ENCODE results near the gene SEC31A. TPM values are rescaled to one million over a fixed set of nuclear protein-coding genes. Genes with fewer than 3 reads are reported as not detected.
A peak's percentile ranks its signal among the peaks of the same experiment; 100 is the strongest.
"Not testable (repeated sequence)": the region's sequence is repeated elsewhere in the genome, so short reads cannot be mapped to it uniquely, and the experiment has no call there.

SEC31A gene
- total RNA-seq, 1 donor from 2014 or later, result 137 TPM

DNA sequence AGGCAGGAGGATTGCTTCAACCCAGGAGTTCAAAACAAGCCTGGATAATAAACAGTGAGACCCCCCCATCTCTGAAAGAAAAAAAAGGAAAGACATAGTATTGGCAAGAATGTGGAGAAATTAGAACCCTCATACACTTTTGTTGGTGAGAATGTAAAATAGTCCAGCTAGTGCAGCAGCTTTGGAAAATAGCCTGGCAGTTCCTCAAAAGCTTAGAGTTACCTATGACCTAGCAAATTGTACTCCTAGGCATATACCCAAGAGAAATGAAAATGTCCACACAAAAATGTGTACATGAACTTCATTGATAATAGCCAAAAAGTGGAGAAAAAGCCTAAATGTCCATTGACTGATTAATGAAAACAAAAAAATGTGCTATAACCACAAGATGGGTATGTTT lies 30.8 kb upstream of the SEC31A start:
- Mint-ChIP-seq H3K36me3 (ENCODE audit: low read depth) (no peaks in the 10 kb centered on the region), H3K27me3 (ENCODE audit: low read depth) (no peaks in the 10 kb centered on the region), H3K9me3 (no peaks in the 10 kb centered on the region), H3K27ac (ENCODE audit: unreplicated experiment) (peak overlapping the region; percentile 57), H3K4me3 (no peak overlapping the region), H3K4me1 (peaks cover 16% of the 10 kb centered on the region)
- TF ChIP-seq, protein P1, sequence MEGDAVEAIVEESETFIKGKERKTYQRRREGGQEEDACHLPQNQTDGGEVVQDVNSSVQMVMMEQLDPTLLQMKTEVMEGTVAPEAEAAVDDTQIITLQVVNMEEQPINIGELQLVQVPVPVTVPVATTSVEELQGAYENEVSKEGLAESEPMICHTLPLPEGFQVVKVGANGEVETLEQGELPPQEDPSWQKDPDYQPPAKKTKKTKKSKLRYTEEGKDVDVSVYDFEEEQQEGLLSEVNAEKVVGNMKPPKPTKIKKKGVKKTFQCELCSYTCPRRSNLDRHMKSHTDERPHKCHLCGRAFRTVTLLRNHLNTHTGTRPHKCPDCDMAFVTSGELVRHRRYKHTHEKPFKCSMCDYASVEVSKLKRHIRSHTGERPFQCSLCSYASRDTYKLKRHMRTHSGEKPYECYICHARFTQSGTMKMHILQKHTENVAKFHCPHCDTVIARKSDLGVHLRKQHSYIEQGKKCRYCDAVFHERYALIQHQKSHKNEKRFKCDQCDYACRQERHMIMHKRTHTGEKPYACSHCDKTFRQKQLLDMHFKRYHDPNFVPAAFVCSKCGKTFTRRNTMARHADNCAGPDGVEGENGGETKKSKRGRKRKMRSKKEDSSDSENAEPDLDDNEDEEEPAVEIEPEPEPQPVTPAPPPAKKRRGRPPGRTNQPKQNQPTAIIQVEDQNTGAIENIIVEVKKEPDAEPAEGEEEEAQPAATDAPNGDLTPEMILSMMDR (conservative IDR thresholded peaks at IDR 0.05), result no peak
- DNase-seq (ENCODE audit: low read depth, low spot score), result no peak

DNA sequence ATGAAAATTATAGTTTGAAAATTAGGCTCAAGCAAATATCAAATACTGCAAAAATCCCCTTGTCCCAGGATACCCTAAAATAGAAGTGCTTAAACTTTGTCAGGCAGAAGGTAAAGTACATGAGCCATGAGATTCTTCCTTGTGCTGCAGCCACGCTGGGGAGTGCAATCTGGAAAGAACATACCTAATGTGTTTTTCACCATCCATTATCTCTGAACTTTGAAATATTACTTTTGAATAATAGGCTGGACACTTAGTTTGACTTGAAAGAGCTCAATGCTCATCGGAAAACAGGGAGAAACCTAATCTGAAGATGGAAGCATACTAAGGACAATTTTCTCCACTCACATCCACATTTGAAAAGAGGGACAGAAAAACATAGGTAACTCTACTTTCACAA lies 28.4 kb upstream of the SEC31A start:
- H3K4me1 Mint-ChIP-seq, result peaks cover 16% of the 10 kb centered on the region
- peaks cover 5% of the 10 kb centered on the region for H3K36me3 Mint-ChIP-seq (ENCODE audit: low read depth)
- H3K27ac Mint-ChIP-seq (ENCODE audit: unreplicated experiment), result no peak overlapping the region
- H3K27me3 Mint-ChIP-seq (ENCODE audit: low read depth), result no peaks in the 10 kb centered on the region
- no peaks in the 10 kb centered on the region for H3K9me3 Mint-ChIP-seq
- no peak for DNase-seq (ENCODE audit: low read depth, low spot score)
- TF ChIP-seq, protein P1 (conservative IDR thresholded peaks at IDR 0.05), result no peak
- H3K4me3 Mint-ChIP-seq, result no peak overlapping the region

DNA sequence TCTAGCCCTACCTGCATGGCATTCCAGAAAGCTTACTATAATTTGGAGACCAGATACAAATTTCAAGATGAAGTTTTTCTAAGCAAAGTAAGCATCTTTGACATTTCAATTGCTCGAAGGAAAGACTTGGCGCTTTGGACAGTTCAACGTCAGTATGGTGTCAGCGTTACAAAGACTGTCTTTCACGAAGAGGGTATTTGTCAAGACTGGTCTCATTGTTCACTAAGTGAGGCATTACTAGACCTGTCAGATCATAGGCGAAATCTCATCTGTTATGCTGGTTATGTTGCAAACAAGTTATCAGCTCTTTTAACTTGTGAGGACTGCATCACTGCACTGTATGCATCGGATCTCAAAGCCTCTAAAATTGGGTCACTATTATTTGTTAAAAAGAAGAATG lies 27.1 kb upstream of the SEC31A start:
- no peak for DNase-seq (ENCODE audit: low read depth, low spot score)
- Mint-ChIP-seq H3K27me3 (ENCODE audit: low read depth) (no peaks in the 10 kb centered on the region), H3K27ac (ENCODE audit: unreplicated experiment) (no peak overlapping the region), H3K4me1 (peaks cover 16% of the 10 kb centered on the region), H3K36me3 (ENCODE audit: low read depth) (peaks cover 6% of the 10 kb centered on the region), H3K4me3 (no peak overlapping the region), H3K9me3 (no peaks in the 10 kb centered on the region)
- TF ChIP-seq, protein P1 (conservative IDR thresholded peaks at IDR 0.05), result no peak

DNA sequence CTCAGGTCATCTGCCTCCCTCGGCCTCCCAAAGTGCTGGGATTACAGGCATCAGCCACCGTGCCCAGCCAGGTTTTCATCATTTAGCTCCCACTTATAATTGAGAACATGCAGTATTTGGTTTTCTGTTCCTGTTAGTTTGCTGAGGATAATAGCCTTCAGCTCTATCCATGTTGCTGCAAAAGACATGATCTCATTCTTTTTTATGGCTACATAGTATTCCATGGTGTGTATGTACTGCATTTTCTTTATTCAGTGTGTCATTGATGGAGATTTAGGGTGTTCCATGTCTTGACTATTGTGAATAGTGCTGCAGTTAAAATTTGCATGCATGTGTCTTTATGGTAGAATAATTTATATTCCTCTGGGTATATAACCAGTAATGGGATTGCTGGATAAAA lies 23.0 kb upstream of the SEC31A start:
- H3K4me3 Mint-ChIP-seq; H3K27ac Mint-ChIP-seq (ENCODE audit: unreplicated experiment); H3K9me3 Mint-ChIP-seq; H3K27me3 Mint-ChIP-seq (ENCODE audit: low read depth); DNase-seq (ENCODE audit: low read depth, low spot score): not testable (repeated sequence)
- Mint-ChIP-seq H3K36me3 (ENCODE audit: low read depth) (peaks cover 12% of the 10 kb centered on the region), H3K4me1 (peaks cover 16% of the 10 kb centered on the region)

DNA sequence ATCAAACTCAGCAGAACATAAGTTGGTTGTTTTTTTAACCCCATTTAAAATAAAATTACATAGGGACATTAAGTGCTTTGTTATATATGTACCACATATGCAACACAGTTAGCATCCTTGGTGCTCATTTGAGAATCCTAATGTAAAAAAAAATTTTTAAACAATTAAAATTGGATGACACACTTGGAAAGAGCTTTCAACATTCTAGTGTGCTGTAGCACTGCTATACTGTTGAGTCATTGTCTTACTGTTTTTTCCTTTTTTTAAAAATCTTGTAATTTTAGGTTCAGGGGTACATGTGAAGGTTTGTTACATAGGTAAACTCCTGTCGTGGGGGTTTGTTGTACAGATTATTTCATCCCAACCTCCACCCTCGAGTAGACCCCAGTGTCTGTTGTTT lies 22.4 kb upstream of the SEC31A start:
- DNase-seq (ENCODE audit: low read depth, low spot score), result no peak
- H3K4me3 Mint-ChIP-seq, result no peak overlapping the region
- no peaks in the 10 kb centered on the region for H3K9me3 Mint-ChIP-seq
- H3K4me1 Mint-ChIP-seq, result peaks cover 12% of the 10 kb centered on the region
- no peak overlapping the region for H3K27ac Mint-ChIP-seq (ENCODE audit: unreplicated experiment)
- no peaks in the 10 kb centered on the region for H3K27me3 Mint-ChIP-seq (ENCODE audit: low read depth)
- TF ChIP-seq, protein P1 (conservative IDR thresholded peaks at IDR 0.05), result no peak
- peaks cover 12% of the 10 kb centered on the region for H3K36me3 Mint-ChIP-seq (ENCODE audit: low read depth)

DNA sequence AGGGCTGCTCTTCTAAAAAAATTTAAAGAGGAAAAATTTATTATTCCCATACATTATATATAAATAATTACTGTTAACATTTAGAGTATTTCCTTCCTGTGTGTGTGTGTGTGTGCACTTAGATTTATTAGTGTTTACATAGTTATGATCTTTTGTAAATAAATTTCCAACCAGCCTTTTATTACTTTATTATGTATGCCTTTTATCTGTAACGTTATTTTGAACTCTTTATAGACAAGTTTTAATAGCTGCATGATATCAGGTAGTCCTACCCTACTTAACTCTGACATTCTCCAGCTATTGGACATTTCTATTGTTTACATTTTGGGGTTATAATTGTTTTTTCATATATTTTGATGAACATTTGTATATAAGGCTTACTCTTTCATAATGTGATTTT lies 18.4 kb upstream of the SEC31A start:
- H3K4me3 Mint-ChIP-seq, result no peak overlapping the region
- DNase-seq (ENCODE audit: low read depth, low spot score), result no peak
- H3K27me3 Mint-ChIP-seq (ENCODE audit: low read depth), result no peaks in the 10 kb centered on the region
- TF ChIP-seq, protein P1 (conservative IDR thresholded peaks at IDR 0.05), result no peak
- H3K9me3 Mint-ChIP-seq, result no peaks in the 10 kb centered on the region
- no peak overlapping the region for H3K27ac Mint-ChIP-seq (ENCODE audit: unreplicated experiment)
- peaks cover 6% of the 10 kb centered on the region for H3K36me3 Mint-ChIP-seq (ENCODE audit: low read depth)
- no peaks in the 10 kb centered on the region for H3K4me1 Mint-ChIP-seq
